DMS153 treated with DMSO at 0.1 percent for 48 hours (cell line): Measurements from ENCODE around the gene NFATC2.
"Not testable (repeated sequence)": the region's sequence is repeated elsewhere in the genome, so short reads cannot be mapped to it uniquely, and the experiment has no call there.

Experiments used
- DNase-seq: peaks from one replicate; lab custom pipeline; 2025; ENCODE audit not compliant: unreplicated experiment; lab: John Stamatoyannopoulos, UW

Gene NFATC2

DNA sequence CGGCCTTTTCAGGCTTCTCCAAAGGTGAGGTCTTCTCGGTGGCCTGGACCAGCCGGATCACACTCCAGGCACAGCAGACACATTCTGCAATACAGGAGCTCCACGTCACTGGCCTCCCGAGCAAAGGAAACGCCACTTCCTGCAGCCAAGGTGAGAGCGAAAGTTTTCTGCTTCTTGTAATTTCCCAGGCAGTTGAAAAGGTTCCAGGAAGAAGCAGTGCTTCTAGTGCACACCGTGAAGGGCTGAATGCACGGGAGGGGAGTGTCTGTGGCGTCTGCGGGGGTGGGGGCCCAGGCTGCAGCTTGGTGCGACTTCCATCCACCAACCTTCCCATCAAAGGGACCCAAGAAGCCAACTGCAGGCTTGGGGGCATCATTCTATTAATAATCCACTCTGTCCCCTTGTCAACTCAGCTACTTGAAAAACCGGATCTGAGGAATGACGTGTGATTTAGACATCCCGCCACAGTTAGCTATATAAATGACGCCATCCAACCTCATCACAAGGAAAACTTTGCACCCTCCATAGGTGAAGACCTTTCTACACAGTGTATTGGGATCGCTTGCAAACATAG is 61.1 kb downstream of the NFATC2 start:
- no peak for DNase-seq

DNA sequence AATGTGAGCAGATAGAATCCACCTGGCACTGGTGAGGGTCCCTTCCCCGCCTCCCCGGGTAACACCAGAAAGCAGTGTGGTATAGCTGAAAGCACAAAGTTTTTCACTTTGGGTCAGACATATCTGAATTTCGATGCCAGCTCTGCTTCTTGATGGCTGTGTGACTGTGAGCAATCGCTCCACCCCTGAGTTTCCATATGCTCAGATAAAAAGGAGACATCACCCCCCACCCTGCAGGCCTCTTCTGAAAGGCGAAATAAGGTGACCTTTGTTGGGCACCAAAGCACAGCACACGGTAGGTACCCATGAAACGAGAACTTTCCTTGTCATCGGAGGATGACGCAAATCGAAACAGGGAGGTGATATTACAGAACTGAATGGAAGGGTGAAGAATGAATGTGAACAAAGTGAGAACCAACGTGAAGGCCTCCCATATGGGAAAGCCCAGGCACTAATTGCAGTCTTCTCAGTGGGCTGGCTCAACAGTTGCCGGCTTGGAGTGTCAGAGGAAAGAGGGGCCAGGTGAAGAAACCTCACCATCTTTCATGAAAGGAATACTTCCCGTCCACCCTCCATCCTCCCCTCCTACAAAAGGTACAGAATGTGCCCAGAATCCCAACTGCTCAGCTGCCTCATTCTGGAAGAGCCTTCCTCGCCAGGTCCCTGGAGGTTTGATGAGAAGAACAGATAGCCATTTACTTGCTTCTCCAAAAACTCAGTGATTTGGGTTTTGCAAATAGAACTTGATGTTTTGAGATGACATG is 61.8 kb downstream of the NFATC2 start:
- no peak for DNase-seq

DNA sequence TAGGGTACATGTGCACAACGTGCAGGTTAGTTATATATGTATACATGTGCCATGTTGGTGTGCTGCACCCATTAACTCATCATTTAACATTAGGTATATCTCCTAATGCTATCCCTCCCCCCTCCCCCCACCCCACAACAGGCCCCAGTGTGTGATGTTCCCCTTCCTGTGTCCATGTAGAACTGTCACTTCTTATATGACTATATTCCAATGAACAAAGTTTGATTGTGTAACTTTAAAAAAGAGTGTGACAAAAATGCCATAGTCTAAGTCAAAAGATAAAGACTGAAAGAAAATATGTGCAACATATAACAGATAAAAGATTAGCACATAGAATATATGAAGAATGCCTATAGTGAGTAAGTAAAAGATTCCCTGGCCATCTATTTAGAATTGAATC is 66.4 kb downstream of the NFATC2 start:
- DNase-seq, result not testable (repeated sequence)

DNA sequence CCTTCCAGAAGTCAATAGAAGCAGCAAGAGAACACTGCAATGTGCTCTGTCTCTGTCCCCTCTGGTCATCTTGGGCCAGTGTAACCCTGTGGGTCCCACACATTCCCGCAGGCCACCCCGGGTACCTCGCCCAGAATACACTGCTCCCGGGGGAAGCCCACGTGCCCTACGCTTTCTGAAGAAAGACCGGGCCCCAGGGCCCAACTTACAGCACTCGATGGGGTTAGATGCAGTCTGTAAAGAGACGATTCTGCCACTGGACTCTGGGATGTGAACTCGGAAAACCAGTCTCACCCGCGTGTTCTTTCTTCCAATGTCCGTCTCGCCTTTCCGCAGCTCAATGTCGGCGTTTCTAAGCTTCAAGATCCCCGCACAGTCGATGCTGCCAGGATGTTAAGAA is 68.7 kb downstream of the NFATC2 start:
- no peak for DNase-seq

DNA sequence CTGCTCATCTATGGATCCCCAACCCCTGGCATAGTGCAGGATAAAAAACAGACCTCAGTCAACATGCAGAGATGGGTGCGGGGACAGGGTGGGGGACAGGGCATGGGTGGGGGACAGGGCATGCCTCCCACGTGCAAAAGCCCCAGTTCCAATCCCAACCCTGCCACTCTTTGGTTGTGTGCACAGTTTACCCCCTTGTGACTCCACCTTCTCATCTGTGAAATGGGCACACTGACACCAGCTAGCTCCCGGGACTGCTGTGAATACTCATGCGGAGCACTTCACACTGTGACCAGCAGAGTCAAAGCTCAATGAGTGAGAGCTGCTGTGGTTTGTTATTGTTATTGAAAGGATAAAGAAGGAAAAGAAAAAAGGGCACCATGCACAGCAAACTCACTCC is 69.3 kb downstream of the NFATC2 start:
- DNase-seq, result no peak

DNA sequence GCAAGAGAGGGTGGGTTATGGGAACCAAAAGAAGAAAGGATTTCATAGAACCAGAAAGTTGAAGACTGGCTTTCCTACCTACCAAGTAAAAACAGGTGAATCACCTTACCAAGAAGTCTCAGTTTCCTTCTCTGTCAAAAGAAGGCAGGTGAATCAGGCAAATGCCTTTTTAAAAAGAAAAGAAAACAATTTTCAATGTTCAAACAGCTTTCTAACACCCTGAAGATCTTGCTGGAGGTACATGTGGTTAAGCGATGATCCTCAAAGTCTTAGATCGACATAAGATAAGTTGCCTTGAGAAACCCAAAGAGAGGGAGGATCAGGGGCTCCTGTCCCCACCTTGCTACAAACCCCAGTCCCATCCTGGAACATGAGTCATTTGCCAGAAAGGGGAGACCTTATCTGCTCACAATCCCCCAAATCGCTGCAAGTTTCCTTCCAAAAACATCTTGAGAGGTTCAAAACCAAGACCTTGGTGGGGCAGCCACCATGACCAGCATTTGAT is 71.6 kb downstream of the NFATC2 start:
- no peak for DNase-seq

DNA sequence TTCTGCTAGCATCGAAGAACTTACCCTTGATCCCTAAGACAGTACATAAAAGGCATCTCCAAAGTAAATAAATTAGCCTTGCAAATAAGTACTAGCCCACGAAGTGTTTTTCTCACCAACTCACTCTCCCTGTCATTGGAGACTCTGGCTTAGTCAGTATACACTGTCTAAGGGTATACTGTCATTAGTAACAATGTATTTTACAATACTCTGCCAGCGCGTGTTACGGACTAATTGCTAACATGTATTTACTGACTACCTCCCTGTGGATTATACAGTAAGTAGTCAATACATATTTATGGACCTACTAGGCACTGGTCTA is 72.1 kb downstream of the NFATC2 start:
- DNase-seq, result no peak

DNA sequence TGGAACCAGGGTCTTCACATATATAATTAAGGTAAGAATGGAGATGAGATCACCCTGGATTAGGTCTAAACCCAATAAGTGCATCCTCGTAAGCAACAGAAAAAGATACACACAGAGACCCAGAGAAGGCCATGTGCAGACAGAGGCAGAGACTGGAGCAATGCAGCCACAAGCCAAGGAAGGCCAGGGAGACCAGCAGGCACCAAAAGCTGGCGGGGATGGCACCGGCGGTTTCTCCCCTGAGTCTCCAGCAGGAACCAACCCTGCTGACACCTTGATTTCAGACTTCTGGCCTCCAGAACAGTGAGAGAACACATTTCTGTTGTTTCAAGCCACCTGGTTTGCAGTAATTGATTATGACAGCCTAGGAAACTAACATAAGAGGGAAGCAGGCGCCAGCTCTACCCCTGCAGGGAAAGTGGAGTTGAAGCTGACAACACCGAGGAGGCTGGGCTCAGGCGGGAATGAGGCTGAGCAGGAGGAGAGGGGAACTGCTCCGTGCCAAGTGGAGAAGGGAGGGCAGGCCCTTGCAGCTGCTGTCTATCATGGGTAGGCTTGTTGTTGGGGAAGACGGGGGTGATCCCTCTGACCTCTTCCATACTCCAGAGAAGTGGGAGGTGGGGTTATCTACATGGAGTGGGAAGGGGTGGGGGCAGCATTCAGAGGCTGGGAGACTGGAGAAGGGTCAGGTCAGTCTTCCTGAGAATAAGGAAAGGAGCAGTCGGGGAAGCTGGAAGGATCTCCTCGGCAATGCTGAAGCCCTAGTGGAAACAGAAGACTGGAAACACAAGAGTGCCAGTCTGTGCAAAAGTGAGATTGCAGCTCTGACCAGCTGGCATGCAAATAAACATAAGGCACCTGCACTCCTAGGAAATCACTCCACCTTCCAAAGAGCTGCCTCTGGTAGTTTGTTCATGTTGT is 72.7 kb downstream of the NFATC2 start:
- DNase-seq, result no peak

DNA sequence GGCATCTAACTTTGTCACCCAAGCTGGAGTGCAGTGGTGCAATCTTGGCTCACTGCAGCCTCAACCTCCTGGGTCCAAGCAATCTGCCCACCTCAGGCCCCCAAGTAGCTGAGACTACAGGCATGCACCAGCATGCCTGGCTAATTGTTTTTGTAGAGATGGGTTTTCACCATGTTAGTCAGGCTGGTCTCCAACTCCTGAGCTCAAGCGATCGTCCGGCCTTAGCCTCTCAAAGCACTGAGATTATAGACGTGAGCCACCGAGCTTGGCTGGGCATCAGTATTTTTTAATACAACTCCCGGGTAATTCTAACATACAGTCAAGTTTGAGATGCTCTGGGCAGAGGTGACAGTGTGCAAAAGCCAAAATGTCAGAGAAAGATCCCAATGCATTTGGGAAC is 73.5 kb downstream of the NFATC2 start:
- no peak for DNase-seq

DNA sequence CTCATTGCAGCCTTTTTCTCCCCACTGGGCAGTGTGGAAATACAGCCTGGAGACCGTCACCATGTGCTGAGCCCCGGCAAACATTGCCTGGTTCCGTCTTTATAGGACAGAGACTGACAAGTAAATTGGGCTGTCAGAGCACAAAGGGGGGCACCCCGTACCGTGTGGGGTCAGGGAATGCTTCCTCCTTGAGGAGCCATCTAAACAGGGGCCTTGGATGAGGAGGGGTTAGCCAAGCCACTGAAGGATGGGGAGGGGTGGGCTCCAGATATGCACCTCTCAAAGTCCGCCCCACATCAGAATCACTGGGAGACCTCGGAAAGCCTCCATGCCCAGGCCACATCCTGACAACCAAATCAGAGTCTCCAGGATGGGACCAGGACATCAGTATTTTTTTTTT is 73.9 kb downstream of the NFATC2 start:
- no peak for DNase-seq

DNA sequence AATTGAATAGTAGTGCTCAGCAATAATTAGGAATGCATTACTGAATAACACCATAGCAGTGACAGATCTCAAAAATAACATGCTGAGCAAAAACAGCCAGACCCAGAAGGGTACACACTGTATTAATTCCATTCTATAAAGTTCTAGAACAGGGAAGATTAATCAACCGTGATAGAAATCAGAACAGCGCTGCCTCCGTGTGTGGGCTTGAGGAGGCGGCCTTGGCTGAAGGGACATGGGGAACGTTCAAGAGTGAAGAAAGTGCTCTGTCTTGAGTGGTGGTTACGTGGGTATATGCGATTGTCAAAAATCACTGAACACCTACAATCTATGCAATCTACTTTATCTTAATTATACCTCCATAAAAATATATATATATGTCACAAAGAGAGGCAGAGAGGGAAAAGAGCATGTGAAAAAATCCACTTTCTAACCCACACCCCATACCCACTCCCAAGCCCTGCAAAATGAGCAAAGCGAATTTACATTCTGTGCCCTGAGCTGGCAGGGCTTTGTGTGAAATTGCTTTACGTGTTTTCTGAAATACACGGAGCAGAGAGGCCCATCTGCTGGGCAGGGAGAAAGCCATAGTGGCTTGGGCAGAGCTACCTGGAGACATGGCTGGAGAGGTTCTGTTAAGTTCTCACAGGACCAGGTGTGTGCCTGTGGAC is 74.4 kb downstream of the NFATC2 start:
- DNase-seq, result no peak

DNA sequence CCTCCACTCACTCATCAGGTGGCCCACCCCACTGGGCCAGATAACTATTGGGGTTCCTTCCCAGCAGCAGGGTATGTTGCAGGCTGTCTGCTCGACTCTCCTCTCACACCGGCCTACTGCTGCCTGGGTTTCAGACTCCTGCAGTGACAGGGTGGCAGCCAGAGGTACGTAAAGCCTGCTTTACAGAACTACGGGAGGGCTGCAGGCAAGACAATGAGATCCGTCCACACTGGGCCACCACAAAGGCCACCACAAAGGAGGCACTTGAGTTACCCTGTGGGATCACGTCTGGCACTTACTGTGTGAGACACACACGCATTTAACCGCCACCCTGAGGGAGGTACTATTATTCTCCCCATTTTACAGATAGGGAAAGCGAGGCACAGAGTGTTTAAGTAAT is 78.5 kb downstream of the NFATC2 start:
- DNase-seq, result no peak

DNA sequence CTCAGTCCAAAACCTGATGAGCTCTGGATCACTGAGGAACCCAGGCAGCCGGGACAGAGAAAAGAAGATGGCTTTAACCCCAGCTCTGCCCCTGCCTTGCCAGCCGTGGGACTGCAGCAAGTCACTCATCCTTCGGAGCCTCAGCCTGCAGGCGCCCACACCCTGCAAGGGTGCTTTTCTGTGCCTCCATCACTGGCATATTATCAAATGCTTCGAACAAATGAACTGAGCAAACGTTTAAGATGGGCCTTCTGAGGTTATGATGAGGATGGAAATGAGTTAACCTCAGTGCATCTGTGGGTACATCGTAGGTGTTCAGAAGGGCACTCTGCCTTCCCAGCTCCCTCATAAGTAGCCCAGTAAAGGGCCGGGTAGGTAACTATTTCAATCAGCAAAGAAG is 79.0 kb downstream of the NFATC2 start:
- DNase-seq, result no peak

DNA sequence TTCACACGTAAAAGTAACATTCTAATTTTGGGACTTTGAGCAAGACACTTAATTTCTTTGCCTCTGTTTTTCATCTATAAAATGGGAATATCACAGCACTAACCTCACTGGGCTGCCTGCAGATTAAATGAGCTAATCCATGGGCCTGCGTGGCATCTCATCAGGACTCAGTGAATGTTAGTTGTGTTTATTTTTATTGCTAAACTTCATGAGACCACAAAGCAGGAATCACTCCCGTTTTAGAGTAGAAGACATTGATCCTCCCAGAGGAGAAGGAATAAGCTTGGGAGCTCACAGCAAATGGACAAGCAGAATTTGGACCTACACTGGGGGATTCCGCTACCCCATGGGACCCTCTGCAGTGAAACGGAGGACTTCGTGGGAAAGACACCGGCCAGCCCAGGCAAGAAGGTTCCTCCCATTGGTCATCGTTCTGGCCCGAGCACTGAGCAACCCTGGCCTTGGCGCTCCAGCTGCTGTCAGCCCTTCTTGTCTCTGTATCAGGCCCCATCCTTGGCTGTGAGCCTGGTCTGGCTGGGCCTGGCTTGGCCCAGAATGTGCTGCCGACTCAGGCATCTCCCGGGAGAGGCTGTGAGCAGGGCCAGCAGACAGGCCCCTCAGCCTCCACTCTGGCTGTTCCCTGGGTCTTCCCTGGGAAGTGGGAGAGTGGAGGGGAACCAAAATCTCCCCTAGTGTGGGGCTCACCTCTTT is 79.8 kb downstream of the NFATC2 start:
- no peak for DNase-seq

DNA sequence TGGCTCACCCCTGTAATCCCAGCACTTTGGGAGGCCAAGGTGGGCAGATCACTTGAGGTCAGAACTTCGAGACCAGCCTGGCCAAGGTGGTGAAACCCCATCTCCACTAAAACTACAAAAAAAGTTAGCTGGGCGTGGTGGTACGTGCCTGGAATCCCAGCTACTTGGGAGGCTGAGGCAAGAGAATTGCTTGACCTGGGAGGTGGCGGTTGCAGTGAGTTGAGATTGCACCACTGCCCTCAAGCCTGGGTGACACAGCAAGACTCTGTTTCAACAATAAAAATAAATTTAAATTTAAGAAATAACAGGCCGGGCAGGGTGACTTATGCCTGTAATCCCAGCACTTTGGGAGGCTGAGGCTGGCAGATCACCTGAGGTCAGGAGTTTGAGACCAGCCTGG is 80.7 kb downstream of the NFATC2 start:
- not testable (repeated sequence) for DNase-seq

DNA sequence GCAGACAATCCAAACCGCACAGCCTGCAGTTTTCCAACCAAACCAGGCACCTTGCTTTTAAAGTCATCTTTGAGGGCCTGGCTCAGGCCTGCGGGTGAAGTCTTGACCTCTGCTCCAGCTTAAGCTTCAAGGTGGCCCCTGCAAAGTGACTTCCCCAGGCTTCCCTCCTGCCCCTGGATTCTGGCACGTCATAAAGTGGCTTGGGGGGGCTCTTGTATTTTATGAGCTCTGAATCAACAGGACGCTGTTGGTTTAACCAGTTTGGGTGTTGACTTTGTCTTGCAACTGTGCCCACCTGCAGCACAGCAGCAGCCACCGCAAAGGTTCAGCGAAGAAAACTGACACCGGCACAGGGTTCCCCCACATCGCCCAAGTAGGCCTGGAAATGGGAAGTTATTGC is 81.2 kb downstream of the NFATC2 start:
- DNase-seq, result no peak

DNA sequence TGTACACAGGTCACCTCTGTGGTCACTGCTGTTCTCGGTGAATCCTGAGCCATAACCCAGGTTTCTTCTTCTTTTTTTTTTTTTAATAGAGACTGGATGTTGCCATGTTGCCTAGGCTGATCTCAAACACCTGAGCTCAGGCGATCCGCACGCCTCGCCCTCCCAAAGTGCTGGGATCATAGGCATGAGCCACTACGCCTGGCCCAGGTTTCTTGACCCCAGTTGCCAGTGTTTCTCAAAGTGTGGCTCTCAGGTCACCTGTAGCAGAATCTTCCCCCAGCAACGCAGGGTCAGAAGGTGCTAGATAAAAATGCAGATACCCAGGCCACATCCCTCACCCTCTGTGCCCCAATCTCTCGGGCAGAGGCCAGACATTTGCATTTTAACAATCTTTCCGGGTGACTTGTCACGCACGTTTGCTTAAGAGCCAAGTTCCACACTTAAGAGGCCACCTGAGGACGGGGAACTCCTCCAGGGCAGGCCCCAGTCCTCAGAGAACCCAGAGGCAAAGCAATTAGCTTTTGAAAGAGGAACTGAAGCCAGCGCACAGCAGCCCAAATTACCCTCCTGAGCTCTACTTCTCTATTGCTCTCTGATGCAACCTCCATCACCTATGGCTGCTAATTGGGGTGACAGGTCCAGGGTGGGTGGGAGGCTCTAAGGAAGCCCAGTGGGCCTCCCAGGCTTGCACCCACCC is 81.8 kb downstream of the NFATC2 start:
- DNase-seq, result no peak

DNA sequence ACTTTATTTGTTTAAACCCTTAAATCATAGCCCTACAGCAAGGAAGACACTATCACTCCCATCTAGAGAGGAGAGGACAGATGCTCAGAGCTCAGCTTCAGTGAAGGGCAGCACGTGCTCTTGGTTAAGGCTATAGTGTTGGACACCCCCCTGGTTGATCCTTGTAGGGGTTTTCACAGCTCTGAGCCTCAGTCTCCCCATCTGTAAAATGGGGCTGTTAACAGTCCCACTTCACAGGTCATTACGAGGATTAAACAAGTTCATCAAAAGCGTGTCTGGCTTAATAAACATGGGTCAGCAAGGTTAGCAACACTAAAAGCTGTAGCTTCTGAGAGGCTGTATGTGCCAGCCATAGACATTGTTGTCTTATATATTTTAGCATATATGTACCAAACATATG is 82.4 kb downstream of the NFATC2 start:
- no peak for DNase-seq

DNA sequence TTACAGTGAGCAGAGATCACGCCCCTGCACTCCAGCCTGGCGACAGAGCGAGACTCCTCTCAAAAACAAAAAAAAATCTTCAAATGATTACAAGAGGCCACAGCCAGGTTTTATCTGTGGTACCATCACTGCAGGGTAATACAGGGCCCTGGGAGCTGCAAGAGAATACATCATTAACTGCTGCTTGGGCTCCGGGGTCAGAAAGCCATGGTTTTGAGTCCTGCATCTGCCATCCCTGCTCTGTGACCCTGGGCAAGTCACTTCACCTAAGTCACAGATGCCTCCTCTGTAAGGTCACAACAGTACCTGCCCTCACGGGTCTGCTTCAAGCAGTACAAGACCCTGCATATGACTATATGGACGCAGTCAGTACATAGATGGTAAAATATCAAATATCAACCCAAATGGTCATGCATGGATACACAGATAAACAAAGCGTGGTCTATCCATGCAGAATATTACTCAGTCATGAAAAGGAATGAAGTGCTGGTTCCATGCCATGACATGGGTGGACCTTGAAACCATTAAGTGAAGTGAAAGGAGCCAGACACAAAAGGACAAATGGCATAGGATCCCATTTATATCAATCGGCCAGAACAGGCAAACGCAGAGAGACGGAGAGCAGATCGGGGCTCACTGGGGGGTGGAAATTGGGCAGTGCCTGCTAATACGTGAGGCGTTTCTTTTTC is 83.6 kb downstream of the NFATC2 start:
- DNase-seq, result no peak

DNA sequence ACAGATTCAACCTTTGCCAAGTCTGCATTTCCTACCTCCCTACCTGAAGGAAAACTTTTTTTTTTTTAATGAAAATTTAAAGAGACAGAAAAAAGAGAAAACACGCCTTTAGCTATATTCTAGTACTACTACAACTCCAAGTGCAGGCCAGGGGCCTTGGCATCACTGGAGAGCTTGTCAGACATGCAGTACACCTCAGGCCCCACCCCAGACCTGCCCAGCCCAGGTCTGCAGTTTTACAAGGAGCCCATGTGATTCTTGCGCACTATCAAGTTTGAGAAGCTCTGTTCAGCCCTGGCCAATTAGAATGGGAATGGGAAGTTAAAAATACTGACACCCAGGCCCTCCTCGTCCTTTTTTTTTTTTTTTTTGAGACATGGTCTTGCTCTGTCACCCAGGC is 85.0 kb downstream of the NFATC2 start:
- DNase-seq, result no peak
